Measurements from ENCODE around the gene TRIM41. TPM values are rescaled to one million over a fixed set of nuclear protein-coding genes. Genes with fewer than 3 reads are reported as not detected.

TRIM41 gene
- total RNA-seq, 1 experiment from 2014 or later, result 34.2 TPM

DNA sequence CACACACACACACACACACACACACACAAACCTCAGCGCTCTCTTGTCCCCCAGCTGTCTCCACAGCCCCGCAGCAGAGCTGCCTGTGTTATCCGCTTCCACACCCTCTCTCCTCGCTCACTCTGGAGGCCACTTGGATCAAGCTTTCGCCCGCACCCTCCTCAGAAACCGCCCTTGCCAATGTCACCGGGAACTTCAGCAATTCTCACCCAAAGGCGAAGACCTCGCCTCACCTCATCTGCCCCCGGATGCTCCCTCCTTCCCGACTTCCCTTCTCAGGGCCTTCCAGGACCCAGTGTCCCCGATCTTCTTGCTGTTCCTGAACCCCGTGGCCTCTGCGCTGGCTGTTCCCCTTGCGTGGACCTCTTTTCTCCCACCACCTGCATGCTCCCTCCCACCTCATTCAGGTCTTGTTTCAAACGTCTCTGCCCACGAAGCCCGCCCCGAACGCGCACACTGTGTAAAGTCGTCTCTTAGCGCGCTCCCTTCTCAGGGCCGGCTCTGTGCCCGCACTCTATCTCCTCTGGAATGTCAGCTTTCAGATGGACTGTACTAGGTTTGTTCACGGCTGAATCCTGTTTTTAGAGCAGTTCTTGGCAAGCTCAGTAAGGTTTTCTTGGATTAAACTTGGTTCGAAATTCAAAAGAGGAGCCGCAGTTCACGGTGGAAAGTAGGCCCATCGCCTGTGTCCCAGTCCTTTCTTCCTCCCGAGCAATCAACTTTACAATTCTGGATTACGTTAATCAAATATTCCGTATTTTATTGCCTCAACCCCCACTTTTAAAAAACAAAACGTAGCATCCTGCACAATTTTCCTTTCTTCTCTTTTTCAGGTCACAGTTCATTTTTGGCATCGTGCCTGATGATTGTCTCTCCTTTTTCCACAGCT, 17.1 kb upstream of the TRIM41 start:
- H3K27me3 Mint-ChIP-seq (ENCODE audit: low read depth), result peaks cover 62% of the 10 kb centered on the region

More for the DNA sequence above, 17.1 kb upstream of the TRIM41 start:
- Histone ChIP-seq H3K18ac (ENCODE audit: insufficient read length, low read depth, low read length) (no peak overlapping the region), H3K14ac (ENCODE audit: insufficient read depth, low read length) (no peak overlapping the region), H3K79me2 (ENCODE audit: insufficient read depth, low read length) (no peaks in the 10 kb centered on the region), H3K79me1 (ENCODE audit: insufficient read depth, low read depth, low read length, poor library complexity, severe bottlenecking) (no peaks in the 10 kb centered on the region), H3K27ac (ENCODE audit: insufficient read length, low read depth, low read length) (no peak overlapping the region), H3K23ac (ENCODE audit: insufficient read length, low read depth, low read length) (no peak overlapping the region), H2BK20ac (ENCODE audit: low read depth, low read length, poor library complexity, severe bottlenecking) (no peak overlapping the region), H2BK15ac (ENCODE audit: low read depth, low read length) (no peak overlapping the region), H3K4ac (ENCODE audit: low read depth, low read length) (no peak overlapping the region), H3K9me3 (ENCODE audit: control insufficient read depth, low read depth, low read length) (no peaks in the 10 kb centered on the region), H4K8ac (replicated peaks; ENCODE audit: insufficient read length, low read depth, low read length) (no peak overlapping the region), H2BK120ac (ENCODE audit: low read depth, low read length, poor library complexity, severe bottlenecking) (no peak overlapping the region), H2BK12ac (ENCODE audit: insufficient read length, low read depth, low read length) (no peak overlapping the region), H3K56ac (ENCODE audit: insufficient read length, low read depth, low read length) (no peak overlapping the region), H3K23me2 (ENCODE audit: insufficient read length, low read depth, low read length, poor library complexity, severe bottlenecking) (peaks cover 26% of the 10 kb centered on the region), H2AK5ac (ENCODE audit: insufficient read length, low read length) (no peak overlapping the region), H3K27me3 (ENCODE audit: insufficient read depth, low read length) (peaks cover 26% of the 10 kb centered on the region; the same call in 1 of the 2 replicates), H3K9ac (ENCODE audit: extremely low read depth, insufficient read length, low read length) (peak overlapping the region; percentile 62), H4K91ac (ENCODE audit: insufficient read length, low read depth, low read length) (no peak overlapping the region), H2AFZ (ENCODE audit: low read length) (no peak overlapping the region), H2BK5ac (ENCODE audit: insufficient read length, low read length) (no peak overlapping the region), H3K4me2 (ENCODE audit: insufficient read depth, insufficient read length, low read length) (peak overlapping the region; percentile 92), H4K20me1 (ENCODE audit: control insufficient read depth, insufficient read depth, insufficient read length) (no peaks in the 10 kb centered on the region), H3K4me1 (ENCODE audit: insufficient read depth, low read length) (no peaks in the 10 kb centered on the region), H4K5ac (ENCODE audit: insufficient read length, low read depth, low read length) (no peak overlapping the region), H3T11ph (ENCODE audit: low read length) (no peak overlapping the region)
- no CpG with 5 or more reads among the region's 37 CpGs for WGBS (ENCODE audit: extremely low coverage, insufficient read length, low lambda C conversion rate)
- H3K9me3 Mint-ChIP-seq, result peaks cover 11 to 16% of the 10 kb centered on the region in 2 experiments; a peak in 3 of 5 replicates
- no peak for DNase-seq
- H3K4me1 Mint-ChIP-seq, result peaks cover 20 to 32% of the 10 kb centered on the region in 2 experiments
- H3K4me3 Mint-ChIP-seq, result peak overlapping the region; percentile 92 to 99
- peak overlapping the region in 1 of 3 experiments; percentile 44; a peak in 1 of 7 replicates for H3K27ac Mint-ChIP-seq
- H3K36me3 Mint-ChIP-seq (ENCODE audit: insufficient read depth in 1 of 3, low read depth in 3 of 3), result peaks cover 0 to 8% (median 0%) of the 10 kb centered on the region in 3 experiments; a peak in 2 of 7 replicates
- TF ChIP-seq, protein P1, sequence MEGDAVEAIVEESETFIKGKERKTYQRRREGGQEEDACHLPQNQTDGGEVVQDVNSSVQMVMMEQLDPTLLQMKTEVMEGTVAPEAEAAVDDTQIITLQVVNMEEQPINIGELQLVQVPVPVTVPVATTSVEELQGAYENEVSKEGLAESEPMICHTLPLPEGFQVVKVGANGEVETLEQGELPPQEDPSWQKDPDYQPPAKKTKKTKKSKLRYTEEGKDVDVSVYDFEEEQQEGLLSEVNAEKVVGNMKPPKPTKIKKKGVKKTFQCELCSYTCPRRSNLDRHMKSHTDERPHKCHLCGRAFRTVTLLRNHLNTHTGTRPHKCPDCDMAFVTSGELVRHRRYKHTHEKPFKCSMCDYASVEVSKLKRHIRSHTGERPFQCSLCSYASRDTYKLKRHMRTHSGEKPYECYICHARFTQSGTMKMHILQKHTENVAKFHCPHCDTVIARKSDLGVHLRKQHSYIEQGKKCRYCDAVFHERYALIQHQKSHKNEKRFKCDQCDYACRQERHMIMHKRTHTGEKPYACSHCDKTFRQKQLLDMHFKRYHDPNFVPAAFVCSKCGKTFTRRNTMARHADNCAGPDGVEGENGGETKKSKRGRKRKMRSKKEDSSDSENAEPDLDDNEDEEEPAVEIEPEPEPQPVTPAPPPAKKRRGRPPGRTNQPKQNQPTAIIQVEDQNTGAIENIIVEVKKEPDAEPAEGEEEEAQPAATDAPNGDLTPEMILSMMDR (conservative IDR thresholded peaks at IDR 0.05), result no peak

Data from H9 (cell line).